GM11168 (cell line): ENCODE data around the gene IZUMO4.

ENCODE experiments used
- in situ Hi-C: fragments of 300-500 bp; cut with MboI; formaldehyde crosslinking; loops from one replicate; pipeline ENCODE4 v1.12.0; 2022; ENCODE audit warnings: low sequenced_read_pairs; ENCODE audit not compliant: unreplicated experiment

The IZUMO4 gene

GRCh38 chr19:2096480-2097202 lies at the start of gene IZUMO4:
Gene IZUMO4 (plus strand): TSS chr19:2096915. CDS start chr19:2096946, 31 bp downstream.
- in situ Hi-C loops, result no loop called here

GRCh38 chr19:2047076-2047448 lies 49.7 kb upstream of the IZUMO4 start:
- in situ Hi-C loops, result no loop called here

GRCh38 chr19:2047449-2048103 lies 49.1 kb upstream of the IZUMO4 start:
- in situ Hi-C loops, result no loop called here

GRCh38 chr19:2048104-2048958 lies 48.4 kb upstream of the IZUMO4 start:
- in situ Hi-C loops, result no loop called here

GRCh38 chr19:2048959-2049740 lies 47.6 kb upstream of the IZUMO4 start:
- in situ Hi-C loops, result no loop called here

GRCh38 chr19:2049741-2050348 lies 46.9 kb upstream of the IZUMO4 start:
- in situ Hi-C loops, result no loop called here

- in situ Hi-C loops, result no loop called here
Measured at GRCh38 chr19:2050349-2050990, 46.2 kb upstream of the IZUMO4 start.

GRCh38 chr19:2050991-2051772 lies 45.5 kb upstream of the IZUMO4 start, which contains the start of gene MKNK2:
Gene MKNK2 (minus strand): TSS chr19:2051244. CDS start chr19:2050851, 393 bp downstream.
- in situ Hi-C loops, result no loop called here

- in situ Hi-C loops, result no loop called here
Measured at GRCh38 chr19:2051773-2052704, 44.7 kb upstream of the IZUMO4 start.

GRCh38 chr19:2053601-2054389 lies 42.9 kb upstream of the IZUMO4 start:
- in situ Hi-C loops, result no loop called here

GRCh38 chr19:2054763-2055162 lies 42.0 kb upstream of the IZUMO4 start:
- in situ Hi-C loops, result no loop called here

- in situ Hi-C loops, result no loop called here
Measured at GRCh38 chr19:2055931-2056836, 40.5 kb upstream of the IZUMO4 start.

- in situ Hi-C loops, result no loop called here
Measured at GRCh38 chr19:2056837-2057192, 39.9 kb upstream of the IZUMO4 start.

GRCh38 chr19:2057484-2058469 lies 38.9 kb upstream of the IZUMO4 start:
- in situ Hi-C loops, result no loop called here
